Measurements from ENCODE around the gene AARS2. TPM values are rescaled to one million over a fixed set of nuclear protein-coding genes. Genes with fewer than 3 reads are reported as not detected.
"Not testable (repeated sequence)": the region's sequence is repeated elsewhere in the genome, so short reads cannot be mapped to it uniquely, and the experiment has no call there.

AARS2 gene
- total RNA-seq, 3 donors from 2014 or later = 12.5 to 21.1 (median 15.9) TPM

DNA sequence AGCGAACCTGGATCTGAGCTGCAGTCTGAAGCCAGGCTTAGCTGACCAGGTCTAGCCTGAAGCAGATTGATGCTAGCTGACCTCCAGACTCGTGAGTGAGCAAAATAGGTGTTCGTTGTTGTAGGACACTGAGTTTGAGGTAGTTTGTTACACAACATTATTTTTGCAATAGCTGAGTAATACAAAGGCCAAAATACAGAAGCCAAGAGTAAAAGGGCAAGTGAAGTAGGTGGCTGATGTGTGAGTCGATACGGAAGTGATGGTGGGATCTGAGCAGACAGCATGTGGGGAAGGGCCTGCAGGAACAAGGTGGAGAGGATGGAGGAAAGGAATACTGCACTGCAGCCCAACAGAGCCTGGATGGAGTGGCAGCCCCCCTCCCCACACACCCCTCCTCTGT is 20.8 kb upstream of the AARS2 start:
- Histone ChIP-seq H3K4me3 (no peak overlapping the region), H3K36me3 (ENCODE audit: low read depth) (no peaks in the 10 kb centered on the region), H3K4me1 (ENCODE audit: low read depth) (no peaks in the 10 kb centered on the region), H3K9me3 (no peaks in the 10 kb centered on the region)
- no peak for DNase-seq
- TF ChIP-seq, protein P1, sequence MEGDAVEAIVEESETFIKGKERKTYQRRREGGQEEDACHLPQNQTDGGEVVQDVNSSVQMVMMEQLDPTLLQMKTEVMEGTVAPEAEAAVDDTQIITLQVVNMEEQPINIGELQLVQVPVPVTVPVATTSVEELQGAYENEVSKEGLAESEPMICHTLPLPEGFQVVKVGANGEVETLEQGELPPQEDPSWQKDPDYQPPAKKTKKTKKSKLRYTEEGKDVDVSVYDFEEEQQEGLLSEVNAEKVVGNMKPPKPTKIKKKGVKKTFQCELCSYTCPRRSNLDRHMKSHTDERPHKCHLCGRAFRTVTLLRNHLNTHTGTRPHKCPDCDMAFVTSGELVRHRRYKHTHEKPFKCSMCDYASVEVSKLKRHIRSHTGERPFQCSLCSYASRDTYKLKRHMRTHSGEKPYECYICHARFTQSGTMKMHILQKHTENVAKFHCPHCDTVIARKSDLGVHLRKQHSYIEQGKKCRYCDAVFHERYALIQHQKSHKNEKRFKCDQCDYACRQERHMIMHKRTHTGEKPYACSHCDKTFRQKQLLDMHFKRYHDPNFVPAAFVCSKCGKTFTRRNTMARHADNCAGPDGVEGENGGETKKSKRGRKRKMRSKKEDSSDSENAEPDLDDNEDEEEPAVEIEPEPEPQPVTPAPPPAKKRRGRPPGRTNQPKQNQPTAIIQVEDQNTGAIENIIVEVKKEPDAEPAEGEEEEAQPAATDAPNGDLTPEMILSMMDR (IDR thresholded peaks at IDR 0.05) = no peak
- intact Hi-C loops (cut with DNase I, micrococcal nuclease) = no loop called here
- ATAC-seq = no peak

DNA sequence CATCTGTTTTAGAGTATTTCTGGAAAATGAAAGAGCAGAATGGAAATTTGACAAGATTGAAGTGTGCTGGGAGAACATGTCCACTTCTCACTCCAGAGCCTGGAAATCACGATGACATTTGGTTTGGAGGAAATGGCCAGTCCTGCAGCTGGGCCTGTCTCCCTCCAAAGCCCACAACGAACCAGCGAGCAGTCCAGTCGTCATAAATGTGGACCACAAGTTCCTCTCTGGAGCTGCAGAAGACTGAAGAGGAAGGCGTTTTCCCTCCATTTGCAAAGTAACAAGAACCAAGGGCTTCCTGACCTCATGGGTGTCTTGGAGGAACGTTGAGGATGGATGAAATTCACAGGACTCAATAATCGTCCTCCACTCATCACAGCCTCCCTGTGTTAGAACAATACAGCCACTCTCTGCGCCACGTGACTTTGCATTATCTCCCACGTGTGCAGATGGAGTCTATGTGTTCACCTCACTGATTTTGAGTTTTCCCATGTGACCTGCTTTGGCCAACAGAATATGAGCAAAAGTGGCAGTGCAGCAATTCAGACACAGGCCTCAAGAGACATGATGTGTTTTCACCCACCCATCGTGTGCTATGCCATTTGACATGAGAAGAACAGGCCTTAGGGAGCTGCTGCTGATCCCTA is 20.2 kb upstream of the AARS2 start:
- no peaks in the 10 kb centered on the region for H3K9me3 ChIP-seq
- no peaks in the 10 kb centered on the region for H3K36me3 ChIP-seq (ENCODE audit: low read depth)
- TF ChIP-seq, protein P1 (IDR thresholded peaks at IDR 0.05) = no peak
- intact Hi-C loops (cut with DNase I, micrococcal nuclease) = no loop called here
- no peak for DNase-seq
- H3K4me1 ChIP-seq (ENCODE audit: low read depth) = no peaks in the 10 kb centered on the region
- no peak overlapping the region for H3K4me3 ChIP-seq
- ATAC-seq = no peak

DNA sequence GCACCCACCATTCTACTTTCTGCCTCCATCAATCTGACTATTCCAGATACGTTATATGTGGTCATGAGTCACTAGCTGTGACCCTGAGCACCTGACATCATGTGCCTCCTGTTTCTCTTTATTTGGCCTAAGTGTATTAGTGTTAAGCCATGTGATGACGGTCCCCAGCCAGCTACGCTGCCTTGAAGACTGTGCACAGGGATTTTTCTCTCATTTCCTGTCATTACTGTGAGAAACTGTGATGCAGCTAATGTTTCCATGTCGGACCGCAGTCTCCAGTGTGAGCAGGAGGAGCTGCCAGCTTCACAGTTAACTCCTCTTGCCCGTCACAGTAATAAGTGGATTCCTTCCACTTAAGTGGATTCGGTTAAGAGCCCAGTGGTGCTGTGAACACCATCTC is 19.4 kb upstream of the AARS2 start:
- TF ChIP-seq, protein P1 (IDR thresholded peaks at IDR 0.05) = no peak
- no peaks in the 10 kb centered on the region for H3K36me3 ChIP-seq (ENCODE audit: low read depth)
- no peaks in the 10 kb centered on the region for H3K9me3 ChIP-seq
- H3K4me3 ChIP-seq = no peak overlapping the region
- DNase-seq (no peak), ATAC-seq (no peak)
- H3K4me1 ChIP-seq (ENCODE audit: low read depth) = no peaks in the 10 kb centered on the region
- intact Hi-C loops (cut with DNase I, micrococcal nuclease) = no loop called here

DNA sequence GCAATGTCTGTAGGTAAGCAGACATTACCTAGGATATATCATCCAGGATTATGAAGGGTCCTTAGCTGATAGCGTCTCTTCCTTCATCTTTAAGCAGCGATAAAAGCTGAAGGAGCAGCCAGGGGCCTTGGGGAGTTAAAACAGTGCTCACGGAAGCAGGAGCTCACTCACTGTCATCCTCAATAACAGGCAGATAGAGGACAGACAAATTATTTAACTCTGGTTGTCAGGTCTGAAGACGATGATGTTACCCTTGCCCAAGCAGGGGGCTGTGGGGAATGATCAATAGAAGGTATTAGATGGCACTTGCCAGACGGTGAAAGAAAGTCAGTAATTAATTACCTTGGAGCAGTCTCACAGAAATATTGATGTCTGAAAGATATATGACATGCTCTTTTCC is 16.7 kb upstream of the AARS2 start:
- Histone ChIP-seq H3K4me3 (no peak overlapping the region), H3K4me1 (ENCODE audit: low read depth) (no peaks in the 10 kb centered on the region), H3K36me3 (ENCODE audit: low read depth) (no peaks in the 10 kb centered on the region), H3K9me3 (no peaks in the 10 kb centered on the region)
- intact Hi-C loops (cut with DNase I, micrococcal nuclease) = no loop called here
- ATAC-seq (no peak), DNase-seq (no peak)
- TF ChIP-seq, protein P1 (IDR thresholded peaks at IDR 0.05) = no peak

DNA sequence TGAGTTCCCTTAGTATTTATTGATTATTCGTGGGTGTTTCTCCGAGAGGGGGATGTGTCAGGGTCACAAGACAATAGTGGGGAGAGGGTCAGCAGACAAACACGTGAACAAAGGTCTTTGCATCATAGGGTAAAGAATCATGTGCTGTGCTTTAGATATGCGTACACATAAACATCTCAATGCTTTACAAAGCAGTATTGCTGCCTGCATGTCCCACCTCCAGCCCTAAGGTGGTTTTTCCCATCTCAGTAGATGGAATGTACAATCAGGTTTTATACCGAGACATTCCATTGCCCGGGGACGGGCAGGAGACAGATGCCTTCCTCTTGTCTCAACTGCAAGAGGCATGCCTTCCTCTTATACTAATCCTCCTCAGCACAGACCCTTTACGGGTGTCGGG is 15.1 kb upstream of the AARS2 start:
- H3K9me3 ChIP-seq; H3K36me3 ChIP-seq (ENCODE audit: low read depth); DNase-seq; H3K4me1 ChIP-seq (ENCODE audit: low read depth); H3K4me3 ChIP-seq; intact Hi-C loops (cut with DNase I, micrococcal nuclease); ATAC-seq: not testable (repeated sequence)

DNA sequence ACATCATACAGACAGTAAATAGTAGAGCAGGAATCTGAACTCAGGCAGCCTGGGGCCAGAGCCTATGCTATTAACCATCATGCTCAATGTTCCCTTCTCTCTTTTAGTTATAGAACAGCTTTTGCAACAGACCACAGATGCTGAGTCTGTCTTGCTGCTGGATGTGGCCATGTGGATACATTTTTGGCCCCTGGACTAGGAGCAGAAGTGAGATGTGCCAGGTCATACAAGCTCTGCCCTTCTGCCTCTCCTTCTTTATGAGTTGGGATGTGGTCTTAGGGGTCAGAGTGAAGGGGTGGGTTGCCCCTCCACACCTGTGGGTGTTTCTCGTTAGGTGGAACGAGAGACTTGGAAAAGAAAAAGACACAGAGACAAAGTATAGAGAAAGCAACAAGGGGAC is 14.6 kb upstream of the AARS2 start:
- DNase-seq = no peak
- no peak for ATAC-seq
- Histone ChIP-seq H3K36me3 (ENCODE audit: low read depth) (no peaks in the 10 kb centered on the region), H3K9me3 (no peaks in the 10 kb centered on the region), H3K4me3 (no peak overlapping the region), H3K4me1 (ENCODE audit: low read depth) (no peaks in the 10 kb centered on the region)
- intact Hi-C loops (cut with DNase I, micrococcal nuclease) = no loop called here
- TF ChIP-seq, protein P1 (IDR thresholded peaks at IDR 0.05) = no peak

All from mucosa of descending colon (tissue), 3 donors.